HepG2 (cell line): ENCODE results near the gene OSER1. TPM values are rescaled to one million over a fixed set of nuclear protein-coding genes. Genes with fewer than 3 reads are reported as not detected.
A peak's percentile ranks its signal among the peaks of the same experiment; 100 is the strongest.

Source experiments
- ATF7-NPFF ChIP-seq: sonication (generic); formaldehyde crosslinking; IDR thresholded peaks from 2 replicates; pipeline ENCODE4 v1.8.1; 2023; ENCODE audit warnings: mild to moderate bottlenecking, low read depth, missing genetic modification reagents, moderate library complexity
- EHMT2 ChIP-seq: fragments of 200-600 bp; sonication (generic); IDR thresholded peaks from 2 replicates; pipeline ENCODE4 v1.7.0; 2017; ENCODE audit warnings: antibody characterized with exemption, low read depth, low read length, borderline replicate concordance
- GPN1 ChIP-seq: sonication (generic); formaldehyde crosslinking; IDR thresholded peaks from 2 replicates; pipeline ENCODE4 v1.5.1; 2020; ENCODE audit warnings: missing genetic modification reagents, borderline replicate concordance
- IRF2 ChIP-seq: IDR thresholded peaks from 2 replicates; pipeline ENCODE4 v1.6.1; 2018; ENCODE audit warnings: missing genetic modification reagents, missing compliant biosample characterization
- KLF12 ChIP-seq: sonication (generic); formaldehyde crosslinking; IDR thresholded peaks from 2 replicates; pipeline ENCODE4 v1.4.0; 2020; ENCODE audit warnings: missing genetic modification reagents, borderline replicate concordance
- SSRP1 ChIP-seq: IDR thresholded peaks from 2 replicates; pipeline ENCODE4 v1.6.1; 2016; ENCODE audit warnings: control low read depth
- TERF1 ChIP-seq: sonication (generic); formaldehyde crosslinking; IDR thresholded peaks from 2 replicates; pipeline ENCODE4 v1.8.0; 2022; ENCODE audit warnings: mild to moderate bottlenecking, missing genetic modification reagents, moderate library complexity
- THAP9 ChIP-seq: sonication (generic); formaldehyde crosslinking; IDR thresholded peaks from 2 replicates; pipeline ENCODE4; 2020; ENCODE audit warnings: missing genetic modification reagents, mild to moderate bottlenecking, borderline replicate concordance
- XRCC5 ChIP-seq: fragments of 200-400 bp; formaldehyde crosslinking; optimal IDR thresholded peaks from 2 replicates; pipeline ENCODE3; 2017; ENCODE audit warnings: mild to moderate bottlenecking, low read length
- ZBTB4 ChIP-seq: sonication (generic); formaldehyde crosslinking; IDR thresholded peaks from 2 replicates; pipeline ENCODE4 v1.4.0; 2020; ENCODE audit warnings: missing genetic modification reagents, mild to moderate bottlenecking, borderline replicate concordance
- ZFYVE20 ChIP-seq: sonication (generic); formaldehyde crosslinking; IDR thresholded peaks from 2 replicates; pipeline ENCODE4 v1.8.0; 2023; ENCODE audit warnings: low read depth, mild to moderate bottlenecking, moderate library complexity, missing genetic modification reagents, borderline replicate concordance
- ZHX1 ChIP-seq: sonication (generic); formaldehyde crosslinking; IDR thresholded peaks from 2 replicates; pipeline ENCODE4 v1.8.1; 2022; ENCODE audit warnings: low read depth, mild to moderate bottlenecking, missing genetic modification reagents
- ZNF264 ChIP-seq: sonication (generic); formaldehyde crosslinking; IDR thresholded peaks from 2 replicates; pipeline ENCODE4 v1.4.0; 2020; ENCODE audit warnings: missing genetic modification reagents
- ZNF451 ChIP-seq: sonication (generic); formaldehyde crosslinking; IDR thresholded peaks from 2 replicates; pipeline ENCODE4 v1.5.0; 2020; ENCODE audit warnings: mild to moderate bottlenecking, missing genetic modification reagents
- ZNF543 ChIP-seq: sonication (generic); formaldehyde crosslinking; IDR thresholded peaks from 2 replicates; pipeline ENCODE4 v1.4.0; 2020; ENCODE audit warnings: mild to moderate bottlenecking, missing genetic modification reagents
- ZNF724P ChIP-seq: sonication (generic); formaldehyde crosslinking; IDR thresholded peaks from 2 replicates; pipeline ENCODE4 v1.8.0; 2022; ENCODE audit warnings: missing genetic modification reagents, borderline replicate concordance
- ZNF770 ChIP-seq: sonication (generic); formaldehyde crosslinking; IDR thresholded peaks from 2 replicates; pipeline ENCODE4 v1.5.0; 2020; ENCODE audit warnings: mild to moderate bottlenecking, missing genetic modification reagents
- polyA plus RNA-seq, 8 experiments: library from polyadenylated mRNA; depleted of rRNA in 3 of 8; stranded (reverse) in 7 of 8; unstranded in 1 of 8; fragments of >200 nt; fragmentation: Illumina TruSeq in 4 of 8; extraction: Trizol in 4 of 8; gene quantifications; 2 replicates each; pipeline versions ENCODE4 v1.2.1 to v1.2.3, GENCODE V29; 2011 to 2016; ENCODE audit warnings: low read depth in 4 of 8, missing spikeins in 1 of 8, mixed read lengths in 1 of 8; ENCODE audit not compliant: insufficient read depth in 1 of 8
- total RNA-seq, 5 experiments: library from RNA; depleted of rRNA; stranded (reverse); fragments of >200 nt; fragmentation: Illumina TruSeq; extraction: Trizol; gene quantifications; 2 replicates each; pipeline ENCODE4 v1.2.3, GENCODE V29; 2016; ENCODE audit warnings: low read depth in 1 of 5

Gene OSER1
- total and polyA plus RNA-seq, 2 of the 13 experiments (the other 11 are each of a cell fraction or from before 2014, with no cell fraction given), result 71.2 to 71.5 TPM

GRCh38 chr20:44215125-44215524 is 4.6 kb upstream of the OSER1 start (continued):
- TF ChIP-seq ZBTB4 (CRISPR knock-in tag) (no peak), ZNF770 (CRISPR knock-in tag) (no peak), ZNF264 (no peak), TERF1 (no peak), ZFYVE20 (CRISPR knock-in tag) (no peak), THAP9 (CRISPR knock-in tag) (peak; percentile 31; the same call in 1 of the 2 replicates), ATF7-NPFF (CRISPR knock-in tag) (no peak), ZNF451 (CRISPR knock-in tag) (0 out of 2 replicates have a peak, but pooled peaks have one; percentile 56), XRCC5 (peak; percentile 97), KLF12 (CRISPR knock-in tag) (no peak), SSRP1 (CRISPR knock-in tag) (no peak), ZNF543 (CRISPR knock-in tag) (no peak), ZNF724P (CRISPR knock-in tag) (no peak), ZHX1 (CRISPR knock-in tag) (no peak), GPN1 (no peak), EHMT2 (no peak), IRF2 (CRISPR knock-in tag) (peak; percentile 79)
